Liver (tissue), 9 donors: ENCODE data around the gene PTTG1IP. TPM values are rescaled to one million over a fixed set of nuclear protein-coding genes. Genes with fewer than 3 reads are reported as not detected.

Experiments used
- DNase-seq: peaks from one replicate; pipeline ENCODE4 v3.0.0-alpha.2; 2017; ENCODE audit warnings: low spot score
- H3K27ac ChIP-seq, 2 donors: one replicate each; pipeline ENCODE4 v1.7.0; 2013; ENCODE audit warnings: inconsistent platforms in 2 of 2, low read length in 2 of 2, control low read depth in 1 of 2, low read depth in 1 of 2, mild to moderate bottlenecking in 1 of 2
- H3K27me3 ChIP-seq, 4 donors: one replicate each; pipeline versions ENCODE4 v1.6.1 to v1.7.0; 2013; ENCODE audit warnings: low read length in 3 of 4, inconsistent platforms in 1 of 4, mild to moderate bottlenecking in 1 of 4, moderate library complexity in 1 of 4; ENCODE audit not compliant: control insufficient read depth in 4 of 4, insufficient read depth in 4 of 4
- H3K36me3 ChIP-seq, 4 donors: one replicate each; pipeline versions ENCODE4 v1.6.1 to v1.7.0; 2013; ENCODE audit warnings: low read length in 3 of 4, mild to moderate bottlenecking in 3 of 4, low read depth in 1 of 4, moderate library complexity in 1 of 4; ENCODE audit not compliant: control insufficient read depth in 4 of 4, insufficient read depth in 3 of 4
- H3K4me1 ChIP-seq, 4 donors: one replicate each; pipeline versions ENCODE4 v1.6.1 to v1.7.0; 2013; ENCODE audit warnings: low read length in 3 of 4, mild to moderate bottlenecking in 3 of 4, moderate library complexity in 1 of 4; ENCODE audit not compliant: control insufficient read depth in 4 of 4, insufficient read depth in 4 of 4
- H3K4me3 ChIP-seq, 3 donors: one replicate each; pipeline versions ENCODE4 v1.6.1 to v1.7.0; 2013; ENCODE audit warnings: low read length in 3 of 3, control low read depth in 1 of 3, low read depth in 1 of 3, mild to moderate bottlenecking in 1 of 3
- H3K9ac ChIP-seq, 2 donors: one replicate each; pipeline ENCODE4 v1.7.0; 2013; ENCODE audit warnings: low read length in 2 of 2, mild to moderate bottlenecking in 2 of 2, moderate library complexity in 2 of 2, control low read depth in 1 of 2, low read depth in 1 of 2
- H3K9me3 ChIP-seq, 4 donors: one replicate each; pipeline versions ENCODE4 v1.6.1 to v1.7.0; 2013; ENCODE audit warnings: low read length in 3 of 4; ENCODE audit not compliant: control insufficient read depth in 4 of 4
- ATF3 ChIP-seq: IDR thresholded peaks from 2 replicates; pipeline ENCODE4 v1.6.1; 2016; ENCODE audit warnings: antibody characterized with exemption
- CTCF ChIP-seq: fragments of 150-350 bp; IDR thresholded peaks from 2 replicates; pipeline ENCODE4 v1.5.1; 2017; ENCODE audit warnings: improper control_type of control experiment, low read depth, low read length; ENCODE audit not compliant: missing input control
- EGR1 ChIP-seq, 2 donors: IDR thresholded peaks; 2 replicates each; pipeline ENCODE4 v1.6.1; 2016 to 2018; ENCODE audit warnings: antibody characterized with exemption in 2 of 2, low read depth in 2 of 2
- FOXA1 ChIP-seq: IDR thresholded peaks from 2 replicates; pipeline ENCODE4 v1.6.1; 2016; ENCODE audit warnings: antibody characterized with exemption
- FOXA2 ChIP-seq: IDR thresholded peaks from 2 replicates; pipeline ENCODE4 v1.6.1; 2016; ENCODE audit warnings: antibody characterized with exemption
- GABPA ChIP-seq, 2 donors: IDR thresholded peaks in 1 of 2; conservative IDR thresholded peaks in 1 of 2; 2 replicates each; pipeline ENCODE4 v1.6.1; 2016; ENCODE audit warnings: antibody characterized with exemption in 2 of 2, mild to moderate bottlenecking in 1 of 2, moderate library complexity in 1 of 2
- HNF4A ChIP-seq, 2 donors: conservative IDR thresholded peaks; 2 replicates each; pipeline ENCODE4 v1.6.1; 2016; ENCODE audit warnings: antibody characterized with exemption in 2 of 2, mild to moderate bottlenecking in 2 of 2
- HNF4G ChIP-seq: IDR thresholded peaks from 2 replicates; pipeline ENCODE4 v1.6.1; 2016; ENCODE audit warnings: antibody characterized with exemption
- JUND ChIP-seq, 2 donors: IDR thresholded peaks; 2 replicates each; pipeline ENCODE4 v1.6.1; 2016; ENCODE audit warnings: antibody characterized with exemption in 2 of 2
- NR2F2 ChIP-seq: IDR thresholded peaks from 2 replicates; pipeline ENCODE4 v1.6.1; 2016; ENCODE audit warnings: antibody characterized with exemption
- RAD21 ChIP-seq, 2 donors: IDR thresholded peaks; 2 replicates each; pipeline ENCODE4 v1.6.1; 2016; ENCODE audit warnings: antibody characterized with exemption in 2 of 2, mild to moderate bottlenecking in 2 of 2
- RXRA ChIP-seq, 2 donors: IDR thresholded peaks; 2 replicates each; pipeline ENCODE4 v1.6.1; 2017 to 2018; ENCODE audit warnings: antibody characterized with exemption in 2 of 2, mild to moderate bottlenecking in 1 of 2
- SP1 ChIP-seq: IDR thresholded peaks from 2 replicates; pipeline ENCODE4 v1.6.1; 2018; ENCODE audit warnings: antibody characterized with exemption, mild to moderate bottlenecking
- TAF1 ChIP-seq: conservative IDR thresholded peaks from 2 replicates; pipeline ENCODE4 v1.6.1; 2016; ENCODE audit warnings: antibody characterized with exemption, mild to moderate bottlenecking
- YY1 ChIP-seq: IDR thresholded peaks from 2 replicates; pipeline ENCODE4 v1.6.1; 2016; ENCODE audit warnings: antibody characterized with exemption, mild to moderate bottlenecking
- WGBS: extraction: QIAGEN DNeasy Blood & Tissue Kit; methylation state at CpG from one replicate; pipeline ENCODE4 v1.1.7; 2013; 5-methylcytosine and 5-hydroxymethylcytosine counted together
- polyA plus RNA-seq, 2 donors: library from polyadenylated mRNA; stranded (reverse) in 1 of 2; unstranded in 1 of 2; fragments of 200-250 nt in 1 of 2; fragments of >200 nt in 1 of 2; fragmentation: Nextera tagmentation in 1 of 2; extraction: Ambion mirVana in 1 of 2; gene quantifications; one replicate each; pipeline versions ENCODE4 v1.2.1 to v1.2.3, GENCODE V29; 2013 to 2015
- total RNA-seq, 2 donors: library from RNA; depleted of rRNA; stranded (reverse); fragments of >200 nt; gene quantifications; one replicate each; pipeline ENCODE4 v1.2.3, GENCODE V29; 2014
- TF ChIP-seq, protein P1 (sequence below): IDR thresholded peaks from 2 replicates; pipeline ENCODE4 v1.6.1; 2016; ENCODE audit warnings: antibody characterized with exemption
- TF ChIP-seq, protein P2 (sequence below): IDR thresholded peaks from 2 replicates; pipeline ENCODE4 v1.6.1; 2016; ENCODE audit warnings: antibody characterized with exemption, mild to moderate bottlenecking
- donor health status: healthy.
- donor health status: healthy.
- donor health status: healthy.
- donor health status: healthy.
- donor health status: healthy.

Gene PTTG1IP
- total and polyA plus RNA-seq, 4 donors: 62.0 to 94.0 (median 79.8) TPM

- TF ChIP-seq, protein P1, sequence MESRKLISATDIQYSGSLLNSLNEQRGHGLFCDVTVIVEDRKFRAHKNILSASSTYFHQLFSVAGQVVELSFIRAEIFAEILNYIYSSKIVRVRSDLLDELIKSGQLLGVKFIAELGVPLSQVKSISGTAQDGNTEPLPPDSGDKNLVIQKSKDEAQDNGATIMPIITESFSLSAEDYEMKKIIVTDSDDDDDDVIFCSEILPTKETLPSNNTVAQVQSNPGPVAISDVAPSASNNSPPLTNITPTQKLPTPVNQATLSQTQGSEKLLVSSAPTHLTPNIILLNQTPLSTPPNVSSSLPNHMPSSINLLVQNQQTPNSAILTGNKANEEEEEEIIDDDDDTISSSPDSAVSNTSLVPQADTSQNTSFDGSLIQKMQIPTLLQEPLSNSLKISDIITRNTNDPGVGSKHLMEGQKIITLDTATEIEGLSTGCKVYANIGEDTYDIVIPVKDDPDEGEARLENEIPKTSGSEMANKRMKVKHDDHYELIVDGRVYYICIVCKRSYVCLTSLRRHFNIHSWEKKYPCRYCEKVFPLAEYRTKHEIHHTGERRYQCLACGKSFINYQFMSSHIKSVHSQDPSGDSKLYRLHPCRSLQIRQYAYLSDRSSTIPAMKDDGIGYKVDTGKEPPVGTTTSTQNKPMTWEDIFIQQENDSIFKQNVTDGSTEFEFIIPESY: no peak
- TF ChIP-seq CTCF (peak; percentile 87), RAD21 (IDR thresholded peaks at IDR 0.05) (peak; percentile 82 to 91)
- H3K27me3 ChIP-seq: no peaks in the 10 kb centered on the region
- H3K9me3 ChIP-seq: no peaks in the 10 kb centered on the region
- peaks cover 11 to 40% (median 23%) of the 10 kb centered on the region in 4 donors for H3K4me1 ChIP-seq
- no peak overlapping the region for H3K4me3 ChIP-seq
- no peak overlapping the region for H3K9ac ChIP-seq
- no peak overlapping the region for H3K27ac ChIP-seq
- 47% methylated on average over 15 of the region's 15 CpGs for WGBS
- no peaks in the 10 kb centered on the region for H3K36me3 ChIP-seq
- peak; percentile 78 for DNase-seq
Observed at GRCh38 chr21:44892536-44893277, 19.2 kb upstream of the PTTG1IP start.

GRCh38 chr21:44892095-44892494 is 18.6 kb upstream of the PTTG1IP start:
- no peaks in the 10 kb centered on the region for H3K9me3 ChIP-seq
- 85% methylated on average over 19 of the region's 19 CpGs for WGBS
- TF ChIP-seq JUND (IDR thresholded peaks at IDR 0.05) (no peak), EGR1 (IDR thresholded peaks at IDR 0.05; ENCODE audit: low read depth in 2 of 2) (no peak), GABPA (IDR thresholded peaks at IDR 0.05 in 1 of 2, conservative IDR thresholded peaks at IDR 0.05 in 1 of 2) (no peak), ATF3 (no peak), HNF4G (no peak), YY1 (no peak), HNF4A (conservative IDR thresholded peaks at IDR 0.05) (no peak), RAD21 (IDR thresholded peaks at IDR 0.05) (no peak), RXRA (IDR thresholded peaks at IDR 0.05) (no peak), SP1 (no peak), FOXA2 (no peak), FOXA1 (no peak), NR2F2 (no peak), TAF1 (no peak), CTCF (no peak)
- TF ChIP-seq, protein P2, sequence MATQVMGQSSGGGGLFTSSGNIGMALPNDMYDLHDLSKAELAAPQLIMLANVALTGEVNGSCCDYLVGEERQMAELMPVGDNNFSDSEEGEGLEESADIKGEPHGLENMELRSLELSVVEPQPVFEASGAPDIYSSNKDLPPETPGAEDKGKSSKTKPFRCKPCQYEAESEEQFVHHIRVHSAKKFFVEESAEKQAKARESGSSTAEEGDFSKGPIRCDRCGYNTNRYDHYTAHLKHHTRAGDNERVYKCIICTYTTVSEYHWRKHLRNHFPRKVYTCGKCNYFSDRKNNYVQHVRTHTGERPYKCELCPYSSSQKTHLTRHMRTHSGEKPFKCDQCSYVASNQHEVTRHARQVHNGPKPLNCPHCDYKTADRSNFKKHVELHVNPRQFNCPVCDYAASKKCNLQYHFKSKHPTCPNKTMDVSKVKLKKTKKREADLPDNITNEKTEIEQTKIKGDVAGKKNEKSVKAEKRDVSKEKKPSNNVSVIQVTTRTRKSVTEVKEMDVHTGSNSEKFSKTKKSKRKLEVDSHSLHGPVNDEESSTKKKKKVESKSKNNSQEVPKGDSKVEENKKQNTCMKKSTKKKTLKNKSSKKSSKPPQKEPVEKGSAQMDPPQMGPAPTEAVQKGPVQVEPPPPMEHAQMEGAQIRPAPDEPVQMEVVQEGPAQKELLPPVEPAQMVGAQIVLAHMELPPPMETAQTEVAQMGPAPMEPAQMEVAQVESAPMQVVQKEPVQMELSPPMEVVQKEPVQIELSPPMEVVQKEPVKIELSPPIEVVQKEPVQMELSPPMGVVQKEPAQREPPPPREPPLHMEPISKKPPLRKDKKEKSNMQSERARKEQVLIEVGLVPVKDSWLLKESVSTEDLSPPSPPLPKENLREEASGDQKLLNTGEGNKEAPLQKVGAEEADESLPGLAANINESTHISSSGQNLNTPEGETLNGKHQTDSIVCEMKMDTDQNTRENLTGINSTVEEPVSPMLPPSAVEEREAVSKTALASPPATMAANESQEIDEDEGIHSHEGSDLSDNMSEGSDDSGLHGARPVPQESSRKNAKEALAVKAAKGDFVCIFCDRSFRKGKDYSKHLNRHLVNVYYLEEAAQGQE: no peak
- no peak overlapping the region for H3K9ac ChIP-seq
- no peaks in the 10 kb centered on the region for H3K36me3 ChIP-seq
- H3K27me3 ChIP-seq: no peaks in the 10 kb centered on the region
- no peak overlapping the region for H3K4me3 ChIP-seq
- peaks cover 12 to 46% (median 29%) of the 10 kb centered on the region in 4 donors for H3K4me1 ChIP-seq
- no peak overlapping the region for H3K27ac ChIP-seq
- no peak for DNase-seq
